Prostate gland (tissue), 2 donors: ENCODE measurements around the gene LIN37.

Source experiments
- POLR2A ChIP-seq: fragments of 450-650 bp; IDR thresholded peaks from one replicate; pipeline ENCODE4 v1.6.1; 2016; ENCODE audit warnings: antibody characterized with exemption, mild to moderate bottlenecking
- TF ChIP-seq, protein P1 (sequence below), 4 experiments: fragments of 200-600 bp in 2 of 4; fragments of 450-650 bp in 2 of 4; sonication (generic) in 2 of 4; IDR thresholded peaks; 1 replicate in 3 of 4; 2 replicates in 1 of 4; pipeline ENCODE4 v1.5.1; 2016 to 2019; ENCODE audit warnings: antibody characterized with exemption in 4 of 4, mild to moderate bottlenecking in 2 of 4, moderate library complexity in 2 of 4

DNA sequence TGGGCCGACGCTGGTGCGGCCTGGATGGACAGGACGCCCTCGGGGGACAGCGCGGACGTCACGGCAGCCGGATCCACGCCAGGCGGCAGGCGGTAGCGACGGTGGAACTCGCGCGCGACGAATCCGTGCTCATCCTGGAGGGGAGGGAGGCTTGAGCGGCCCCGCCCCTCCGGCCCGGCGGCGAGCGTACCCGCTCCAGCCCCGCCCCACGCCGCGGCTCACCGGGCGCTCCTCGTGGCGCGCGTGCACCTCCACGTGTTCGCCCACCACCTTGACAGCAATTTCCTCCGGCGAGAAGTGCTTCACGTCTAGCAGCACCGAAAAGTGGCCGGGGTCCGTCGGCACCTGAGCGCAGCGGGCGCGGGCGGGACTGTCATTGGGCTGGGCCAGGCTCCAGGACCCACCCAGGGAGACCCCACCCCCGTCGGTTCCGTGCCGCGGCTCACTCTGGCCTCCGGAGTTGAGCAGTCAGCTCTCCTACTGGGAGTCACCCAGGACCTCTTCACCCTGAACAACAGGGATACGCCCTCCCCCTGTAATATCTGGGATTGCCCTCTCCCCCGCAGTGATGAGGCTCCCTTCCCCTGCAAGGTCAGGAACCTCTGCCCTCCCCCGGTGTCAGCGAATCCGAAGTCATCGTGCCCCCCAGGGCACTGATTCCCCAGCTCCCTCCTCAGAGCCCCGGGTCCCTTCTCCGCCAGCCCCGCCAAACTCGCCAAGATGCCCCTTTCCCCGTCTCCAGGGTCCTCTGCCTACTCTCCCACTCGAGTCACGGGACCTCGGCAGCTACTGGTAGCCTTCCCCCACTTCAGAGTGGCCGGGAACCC is 7.4 kb downstream of the LIN37 start:
- no peak for TF ChIP-seq POLR2A
- TF ChIP-seq, protein P1, sequence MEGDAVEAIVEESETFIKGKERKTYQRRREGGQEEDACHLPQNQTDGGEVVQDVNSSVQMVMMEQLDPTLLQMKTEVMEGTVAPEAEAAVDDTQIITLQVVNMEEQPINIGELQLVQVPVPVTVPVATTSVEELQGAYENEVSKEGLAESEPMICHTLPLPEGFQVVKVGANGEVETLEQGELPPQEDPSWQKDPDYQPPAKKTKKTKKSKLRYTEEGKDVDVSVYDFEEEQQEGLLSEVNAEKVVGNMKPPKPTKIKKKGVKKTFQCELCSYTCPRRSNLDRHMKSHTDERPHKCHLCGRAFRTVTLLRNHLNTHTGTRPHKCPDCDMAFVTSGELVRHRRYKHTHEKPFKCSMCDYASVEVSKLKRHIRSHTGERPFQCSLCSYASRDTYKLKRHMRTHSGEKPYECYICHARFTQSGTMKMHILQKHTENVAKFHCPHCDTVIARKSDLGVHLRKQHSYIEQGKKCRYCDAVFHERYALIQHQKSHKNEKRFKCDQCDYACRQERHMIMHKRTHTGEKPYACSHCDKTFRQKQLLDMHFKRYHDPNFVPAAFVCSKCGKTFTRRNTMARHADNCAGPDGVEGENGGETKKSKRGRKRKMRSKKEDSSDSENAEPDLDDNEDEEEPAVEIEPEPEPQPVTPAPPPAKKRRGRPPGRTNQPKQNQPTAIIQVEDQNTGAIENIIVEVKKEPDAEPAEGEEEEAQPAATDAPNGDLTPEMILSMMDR (IDR thresholded peaks at IDR 0.05): no peak
